Measurements from ENCODE around the gene NTSR1. TPM values are rescaled to one million over a fixed set of nuclear protein-coding genes. Genes with fewer than 3 reads are reported as not detected.
A peak's percentile ranks its signal among the peaks of the same experiment; 100 is the strongest.

Gene NTSR1
- total and polyA plus RNA-seq, 2 donors: 0.09 to 0.14 TPM

- Histone ChIP-seq H3K9me3 (ENCODE audit: control insufficient read depth in 2 of 2, insufficient read depth in 1 of 2, low read length in 1 of 2) (peaks cover 0 to 5% of the 10 kb centered on the region in 2 donors), H3K4me1 (ENCODE audit: control insufficient read depth in 2 of 2, insufficient read depth in 2 of 2, low read length in 2 of 2) (peaks cover 17 to 23% of the 10 kb centered on the region in 2 donors), H3K27ac (ENCODE audit: low read depth in 1 of 2, low read length in 1 of 2) (no peak overlapping the region), H3K27me3 (ENCODE audit: control insufficient read depth in 2 of 2, insufficient read depth in 1 of 2, low read length in 1 of 2) (no peaks in the 10 kb centered on the region), H3K4me3 (ENCODE audit: low read length in 2 of 2) (no peak overlapping the region), H3K36me3 (ENCODE audit: control insufficient read depth in 2 of 2, insufficient read depth in 2 of 2, low read length in 1 of 2) (peaks cover 23 to 28% of the 10 kb centered on the region in 2 donors)
- DNase-seq (ENCODE audit: low read depth in 6 of 9, low spot score in 9 of 9): no peak
- WGBS: 94% methylated on average over 15 of the region's 15 CpGs
These were observed 92.8 kb downstream of the NTSR1 start for GRCh38 chr20:62801284-62802010.

- Histone ChIP-seq H3K27ac (ENCODE audit: low read depth in 1 of 2, low read length in 1 of 2) (no peak overlapping the region), H3K4me3 (ENCODE audit: low read length in 2 of 2) (no peak overlapping the region), H3K36me3 (ENCODE audit: control insufficient read depth in 2 of 2, insufficient read depth in 2 of 2, low read length in 1 of 2) (peaks cover 25 to 34% of the 10 kb centered on the region in 2 donors), H3K4me1 (ENCODE audit: control insufficient read depth in 2 of 2, insufficient read depth in 2 of 2, low read length in 2 of 2) (peaks cover 14 to 26% of the 10 kb centered on the region in 2 donors), H3K27me3 (ENCODE audit: control insufficient read depth in 2 of 2, insufficient read depth in 1 of 2, low read length in 1 of 2) (no peaks in the 10 kb centered on the region), H3K9me3 (ENCODE audit: control insufficient read depth in 2 of 2, insufficient read depth in 1 of 2, low read length in 1 of 2) (peaks cover 0 to 5% of the 10 kb centered on the region in 2 donors)
- no peak for DNase-seq (ENCODE audit: low read depth in 6 of 9, low spot score in 9 of 9)
- WGBS: 95% methylated on average over 22 of the region's 22 CpGs
These were observed 93.5 kb downstream of the NTSR1 start for GRCh38 chr20:62802026-62802712.

- no peaks in the 10 kb centered on the region for H3K9me3 ChIP-seq (ENCODE audit: control insufficient read depth in 2 of 2, insufficient read depth in 1 of 2, low read length in 1 of 2)
- no peaks in the 10 kb centered on the region for H3K27me3 ChIP-seq (ENCODE audit: control insufficient read depth in 2 of 2, insufficient read depth in 1 of 2, low read length in 1 of 2)
- peak overlapping the region; percentile 43 to 60 for H3K27ac ChIP-seq (ENCODE audit: low read depth in 1 of 2, low read length in 1 of 2)
- peaks cover 13 to 24% of the 10 kb centered on the region in 2 donors for H3K4me1 ChIP-seq (ENCODE audit: control insufficient read depth in 2 of 2, insufficient read depth in 2 of 2, low read length in 2 of 2)
- DNase-seq (ENCODE audit: low read depth in 6 of 9, low spot score in 9 of 9): peak in 1 of 9 donors; percentile 56
- peaks cover 33 to 34% of the 10 kb centered on the region in 2 donors for H3K36me3 ChIP-seq (ENCODE audit: control insufficient read depth in 2 of 2, insufficient read depth in 2 of 2, low read length in 1 of 2)
- 13% methylated on average over 25 of the region's 25 CpGs for WGBS
- peak overlapping the region; percentile 51 to 86 for H3K4me3 ChIP-seq (ENCODE audit: low read length in 2 of 2)
These were observed 95.5 kb downstream of the NTSR1 start for GRCh38 chr20:62804021-62804626.

DNA sequence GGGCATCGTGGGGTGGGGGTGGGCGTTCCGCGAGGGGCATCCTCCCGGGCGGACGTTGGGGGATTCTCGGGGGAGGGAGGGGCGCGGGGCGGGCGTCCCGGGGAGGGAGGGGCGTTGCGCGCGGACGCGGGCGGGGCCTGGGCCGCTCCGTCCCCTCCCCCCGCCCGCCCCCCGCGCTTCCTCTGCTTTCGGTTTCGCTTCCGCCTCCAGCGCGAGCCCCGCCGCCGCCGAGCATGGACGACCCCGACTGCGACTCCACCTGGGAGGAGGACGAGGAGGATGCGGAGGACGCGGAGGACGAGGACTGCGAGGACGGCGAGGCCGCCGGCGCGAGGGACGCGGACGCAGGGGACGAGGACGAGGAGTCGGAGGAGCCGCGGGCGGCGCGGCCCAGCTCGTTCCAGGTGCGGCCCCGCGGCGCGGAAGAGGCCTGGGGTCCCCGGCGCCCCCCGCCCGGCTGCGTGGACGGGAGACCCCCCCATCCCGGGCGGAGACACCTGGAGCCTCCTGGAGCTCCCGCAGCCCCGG lies 96.1 kb downstream of the NTSR1 start, which contains the start of gene OGFR:
TSS of gene OGFR (plus strand) at position 209 of the 528 bp plus-strand sequence. CDS start at position 234, 25 bp downstream.
- peak in 5 of 9 donors; percentile 68 to 88 (median 83) for DNase-seq (ENCODE audit: low read depth in 6 of 9, low spot score in 9 of 9)
- under 1% methylated on average over 76 of the region's 77 CpGs for WGBS
- H3K9me3 ChIP-seq (ENCODE audit: control insufficient read depth in 2 of 2, insufficient read depth in 1 of 2, low read length in 1 of 2): no peaks in the 10 kb centered on the region
- H3K36me3 ChIP-seq (ENCODE audit: control insufficient read depth in 2 of 2, insufficient read depth in 2 of 2, low read length in 1 of 2): peaks cover 33 to 34% of the 10 kb centered on the region in 2 donors
- no peaks in the 10 kb centered on the region for H3K27me3 ChIP-seq (ENCODE audit: control insufficient read depth in 2 of 2, insufficient read depth in 1 of 2, low read length in 1 of 2)
- peaks cover 13 to 24% of the 10 kb centered on the region in 2 donors for H3K4me1 ChIP-seq (ENCODE audit: control insufficient read depth in 2 of 2, insufficient read depth in 2 of 2, low read length in 2 of 2)
- peak within 1 kb of the TSS; percentile 60 to 80 for H3K27ac ChIP-seq (ENCODE audit: low read depth in 1 of 2, low read length in 1 of 2)
- peak within 1 kb of the TSS; percentile 59 to 86 for H3K4me3 ChIP-seq (ENCODE audit: low read length in 2 of 2)

DNA sequence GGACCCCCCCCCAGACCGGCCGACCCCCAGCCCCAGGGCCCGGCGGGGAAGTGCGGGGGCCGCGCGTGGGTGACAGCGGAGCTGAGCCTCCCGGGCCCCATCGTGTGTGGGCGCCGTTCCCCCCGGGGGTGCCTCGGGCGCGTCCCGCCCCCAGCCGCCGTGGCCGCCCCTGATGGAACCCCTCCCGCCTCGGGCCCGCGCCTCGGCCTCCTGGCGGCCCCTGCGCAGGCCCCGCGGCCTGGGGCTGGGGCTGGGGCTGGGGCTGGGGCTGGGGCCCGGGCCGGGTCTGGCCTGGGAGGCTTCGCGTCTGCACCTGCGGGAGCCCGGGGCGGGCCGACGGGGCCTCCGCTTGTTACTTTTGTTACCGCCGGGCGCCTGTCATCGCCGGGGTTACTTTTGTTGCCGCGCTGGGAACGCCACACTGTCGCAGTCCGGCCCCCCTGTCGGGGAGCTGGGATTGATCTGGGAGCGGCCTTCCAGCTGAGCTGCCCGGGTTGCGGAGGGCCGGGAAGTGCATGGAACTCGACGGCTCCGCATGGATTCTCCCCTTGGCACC lies 96.6 kb downstream of the NTSR1 start:
- peaks cover 34 to 36% of the 10 kb centered on the region in 2 donors for H3K36me3 ChIP-seq (ENCODE audit: control insufficient read depth in 2 of 2, insufficient read depth in 2 of 2, low read length in 1 of 2)
- DNase-seq (ENCODE audit: low read depth in 6 of 9, low spot score in 9 of 9): no peak
- H3K9me3 ChIP-seq (ENCODE audit: control insufficient read depth in 2 of 2, insufficient read depth in 1 of 2, low read length in 1 of 2): no peaks in the 10 kb centered on the region
- H3K27me3 ChIP-seq (ENCODE audit: control insufficient read depth in 2 of 2, insufficient read depth in 1 of 2, low read length in 1 of 2): no peaks in the 10 kb centered on the region
- H3K4me3 ChIP-seq (ENCODE audit: low read length in 2 of 2): peak overlapping the region; percentile 59 to 86
- peak overlapping the region in 1 of 2 donors; percentile 80 for H3K27ac ChIP-seq (ENCODE audit: low read depth in 1 of 2, low read length in 1 of 2)
- H3K4me1 ChIP-seq (ENCODE audit: control insufficient read depth in 2 of 2, insufficient read depth in 2 of 2, low read length in 2 of 2): peaks cover 13 to 24% of the 10 kb centered on the region in 2 donors
- whole genome bisulfite sequencing: under 1% methylated on average over 58 of the region's 58 CpGs

DNA sequence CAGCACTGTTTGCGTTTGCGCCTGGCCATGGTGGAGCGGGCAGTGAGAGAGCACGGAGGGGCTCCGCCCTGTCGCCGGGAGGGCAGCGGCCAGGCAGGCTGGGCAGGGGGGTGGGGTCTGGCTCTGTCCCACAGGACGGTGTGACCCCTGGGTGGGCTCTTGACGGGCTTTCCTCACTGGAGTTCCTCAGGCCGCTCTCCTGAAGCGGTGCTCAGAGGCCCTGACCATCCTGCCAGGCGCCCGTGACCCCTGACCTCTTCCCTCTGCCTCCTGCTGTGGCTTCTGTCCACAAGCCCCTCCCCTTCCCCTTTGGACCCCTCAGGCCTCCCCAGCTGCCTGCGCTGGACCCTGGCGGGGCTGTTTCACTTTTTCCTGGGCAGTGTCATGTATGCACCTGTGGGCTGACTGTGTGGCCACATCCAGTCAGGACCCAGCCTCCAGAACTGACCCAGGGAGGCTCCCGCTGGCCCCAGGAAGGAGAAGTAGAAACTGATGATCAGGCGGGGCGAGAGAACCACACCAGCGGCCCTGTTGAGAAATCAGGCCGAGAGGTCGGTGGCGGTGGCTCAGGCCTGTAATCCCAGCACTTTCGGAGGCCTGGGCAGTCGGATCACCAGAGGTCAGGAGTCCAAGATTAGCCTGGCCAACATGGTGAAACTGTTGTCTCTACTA lies 97.2 kb downstream of the NTSR1 start:
- Histone ChIP-seq H3K4me1 (ENCODE audit: control insufficient read depth in 2 of 2, insufficient read depth in 2 of 2, low read length in 2 of 2) (peaks cover 13 to 24% of the 10 kb centered on the region in 2 donors), H3K36me3 (ENCODE audit: control insufficient read depth in 2 of 2, insufficient read depth in 2 of 2, low read length in 1 of 2) (peaks cover 37 to 42% of the 10 kb centered on the region in 2 donors), H3K9me3 (ENCODE audit: control insufficient read depth in 2 of 2, insufficient read depth in 1 of 2, low read length in 1 of 2) (no peaks in the 10 kb centered on the region), H3K27me3 (ENCODE audit: control insufficient read depth in 2 of 2, insufficient read depth in 1 of 2, low read length in 1 of 2) (no peaks in the 10 kb centered on the region), H3K27ac (ENCODE audit: low read depth in 1 of 2, low read length in 1 of 2) (peak overlapping the region in 1 of 2 donors; percentile 46), H3K4me3 (ENCODE audit: low read length in 2 of 2) (peak overlapping the region; percentile 59 to 86)
- no peak for DNase-seq (ENCODE audit: low read depth in 6 of 9, low spot score in 9 of 9)
- 58% methylated on average over 25 of the region's 25 CpGs for WGBS

DNA sequence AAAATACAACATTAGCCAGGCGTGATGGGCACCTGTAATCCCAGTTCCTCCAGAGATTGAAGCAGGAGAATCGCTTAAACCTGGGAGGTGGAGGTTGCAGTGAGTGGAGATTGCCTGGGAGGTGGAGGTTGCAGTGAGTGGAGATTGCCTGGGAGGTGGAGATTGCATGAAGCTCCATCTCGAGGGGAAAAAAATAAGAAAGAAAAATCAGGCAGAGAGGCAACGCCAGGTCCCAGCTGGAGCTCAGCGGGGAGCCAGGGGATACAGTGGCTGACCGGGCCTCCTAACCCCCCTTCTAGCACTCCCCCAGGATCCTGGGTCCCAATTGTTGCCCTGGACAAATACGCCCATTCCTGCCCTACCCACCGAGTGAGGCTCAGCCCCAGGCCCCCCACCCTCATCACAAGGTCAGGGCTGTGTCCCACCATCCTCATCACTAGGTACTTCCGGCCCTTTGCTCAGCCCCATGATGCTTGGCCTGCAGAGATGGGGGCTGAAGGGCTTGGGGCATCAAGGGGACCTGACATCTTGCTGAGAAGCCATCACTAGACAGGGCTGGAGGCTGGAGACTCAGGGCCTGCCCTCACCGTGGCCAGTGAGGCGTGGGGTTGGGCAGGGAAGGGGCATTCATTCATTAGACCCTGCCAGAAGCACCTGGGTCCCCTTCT lies 97.9 kb downstream of the NTSR1 start:
- Histone ChIP-seq H3K9me3 (ENCODE audit: control insufficient read depth in 2 of 2, insufficient read depth in 1 of 2, low read length in 1 of 2) (no peaks in the 10 kb centered on the region), H3K4me3 (ENCODE audit: low read length in 2 of 2) (no peak overlapping the region), H3K4me1 (ENCODE audit: control insufficient read depth in 2 of 2, insufficient read depth in 2 of 2, low read length in 2 of 2) (peaks cover 13 to 24% of the 10 kb centered on the region in 2 donors), H3K36me3 (ENCODE audit: control insufficient read depth in 2 of 2, insufficient read depth in 2 of 2, low read length in 1 of 2) (peaks cover 40 to 45% of the 10 kb centered on the region in 2 donors), H3K27me3 (ENCODE audit: control insufficient read depth in 2 of 2, insufficient read depth in 1 of 2, low read length in 1 of 2) (no peaks in the 10 kb centered on the region), H3K27ac (ENCODE audit: low read depth in 1 of 2, low read length in 1 of 2) (no peak overlapping the region)
- 86% methylated on average over 11 of the region's 11 CpGs for WGBS
- DNase-seq (ENCODE audit: low read depth in 6 of 9, low spot score in 9 of 9): no peak
